ENCODE measurements around the gene KCNMB1. TPM values are rescaled to one million over a fixed set of nuclear protein-coding genes. Genes with fewer than 3 reads are reported as not detected.
A peak's percentile ranks its signal among the peaks of the same experiment; 100 is the strongest.

Gene KCNMB1
- total and polyA plus RNA-seq, 2 donors from 2014 or later = 2.1 to 4.5 TPM

- Histone ChIP-seq H3K36me3 (ENCODE audit: control insufficient read depth in 2 of 3, insufficient read depth in 3 of 3, low read length in 3 of 3) (no peaks in the 10 kb centered on the region), H3K9me3 (ENCODE audit: control insufficient read depth in 2 of 3, insufficient read depth in 1 of 3, low read length in 3 of 3) (no peaks in the 10 kb centered on the region), H3K27me3 (ENCODE audit: control insufficient read depth, insufficient read depth, low read length) (no peaks in the 10 kb centered on the region), H3K9ac (ENCODE audit: low read length in 3 of 3) (no peak overlapping the region), H3K4me1 (ENCODE audit: control insufficient read depth in 2 of 3, insufficient read depth in 2 of 3, low read depth in 1 of 3, low read length in 3 of 3) (no peaks in the 10 kb centered on the region), H3K27ac (ENCODE audit: low read depth in 2 of 2, low read length in 2 of 2) (no peak overlapping the region), H3K4me3 (ENCODE audit: low read length in 3 of 3) (peak overlapping the region in 1 of 3 donors; percentile 41)
- intact Hi-C loops (cut with DNase I) = no loop called here
- no peak for FAIRE-seq
- DNase-seq = no peak
- TF ChIP-seq CTCF (IDR thresholded peaks at IDR 0.05; ENCODE audit: borderline replicate concordance, extremely low read depth, insufficient read depth) = no peak
Observed at GRCh38 chr5:170387775-170388639, 1.2 kb downstream of the KCNMB1 start.

GRCh38 chr5:170386743-170387395, 2.3 kb downstream of the KCNMB1 start:
- intact Hi-C loops (cut with DNase I) = no loop called here
- Histone ChIP-seq H3K27ac (ENCODE audit: low read depth in 2 of 2, low read length in 2 of 2) (no peak overlapping the region), H3K9ac (ENCODE audit: low read length in 3 of 3) (no peak overlapping the region), H3K9me3 (ENCODE audit: control insufficient read depth in 2 of 3, insufficient read depth in 1 of 3, low read length in 3 of 3) (no peaks in the 10 kb centered on the region), H3K4me3 (ENCODE audit: low read length in 3 of 3) (no peak overlapping the region), H3K27me3 (ENCODE audit: control insufficient read depth, insufficient read depth, low read length) (no peaks in the 10 kb centered on the region), H3K36me3 (ENCODE audit: control insufficient read depth in 2 of 3, insufficient read depth in 3 of 3, low read length in 3 of 3) (no peaks in the 10 kb centered on the region), H3K4me1 (ENCODE audit: control insufficient read depth in 2 of 3, insufficient read depth in 2 of 3, low read depth in 1 of 3, low read length in 3 of 3) (no peaks in the 10 kb centered on the region)
- no peak for TF ChIP-seq CTCF (IDR thresholded peaks at IDR 0.05; ENCODE audit: borderline replicate concordance, extremely low read depth, insufficient read depth)
- FAIRE-seq = no peak
- no peak for DNase-seq

- Histone ChIP-seq H3K9me3 (ENCODE audit: control insufficient read depth in 2 of 3, insufficient read depth in 1 of 3, low read length in 3 of 3) (no peaks in the 10 kb centered on the region), H3K4me3 (ENCODE audit: low read length in 3 of 3) (no peak overlapping the region), H3K36me3 (ENCODE audit: control insufficient read depth in 2 of 3, insufficient read depth in 3 of 3, low read length in 3 of 3) (no peaks in the 10 kb centered on the region), H3K27ac (ENCODE audit: low read depth in 2 of 2, low read length in 2 of 2) (no peak overlapping the region), H3K27me3 (ENCODE audit: control insufficient read depth, insufficient read depth, low read length) (no peaks in the 10 kb centered on the region), H3K9ac (ENCODE audit: low read length in 3 of 3) (no peak overlapping the region), H3K4me1 (ENCODE audit: control insufficient read depth in 2 of 3, insufficient read depth in 2 of 3, low read depth in 1 of 3, low read length in 3 of 3) (no peaks in the 10 kb centered on the region)
- no peak for TF ChIP-seq CTCF (IDR thresholded peaks at IDR 0.05; ENCODE audit: borderline replicate concordance, extremely low read depth, insufficient read depth)
- intact Hi-C loops (cut with DNase I) = no loop called here
- FAIRE-seq = no peak
- no peak for DNase-seq
Observed at GRCh38 chr5:170383227-170383626, 5.9 kb downstream of the KCNMB1 start.

Measured in kidney (tissue), 14 donors.